Testis (tissue), 3 donors: ENCODE measurements around the gene GLRA3. TPM values are rescaled to one million over a fixed set of nuclear protein-coding genes. Genes with fewer than 3 reads are reported as not detected.

Experiments
- DNase-seq: peaks from one replicate; pipeline ENCODE4 v3.0.0-alpha.2; 2019
- H3K27ac ChIP-seq, 2 donors: fragments of 200-600 bp; sonication (generic); one replicate each; pipeline ENCODE4 v1.5.1; 2019
- H3K27me3 ChIP-seq: fragments of 200-600 bp; sonication (generic); one replicate; pipeline ENCODE4 v1.5.1; 2019
- H3K36me3 ChIP-seq: fragments of 200-600 bp; sonication (generic); one replicate; pipeline ENCODE4 v1.5.1; 2017; ENCODE audit warnings: low read depth; ENCODE audit errors: missing control alignments
- H3K4me1 ChIP-seq: fragments of 200-600 bp; sonication (generic); one replicate; pipeline ENCODE4 v1.5.1; 2019
- H3K4me3 ChIP-seq, 2 donors: fragments of 200-600 bp; sonication (generic); one replicate each; pipeline ENCODE4 v1.5.1; 2017 to 2019
- H3K9me3 ChIP-seq: fragments of 200-600 bp; sonication (generic); one replicate; pipeline ENCODE4 v1.5.1; 2017
- POLR2A ChIP-seq: fragments of 450-650 bp; IDR thresholded peaks from one replicate; pipeline ENCODE4 v1.6.1; 2017; ENCODE audit warnings: antibody characterized with exemption, mild to moderate bottlenecking, moderate library complexity
- WGBS, 2 donors: methylation state at CpG; one replicate each; pipeline ENCODE4 v1.1.5; 2018; 5-methylcytosine and 5-hydroxymethylcytosine counted together
- intact Hi-C: fragments of 100-400 bp; cut with DNase I; formaldehyde crosslinking; loops from one replicate; pipeline ENCODE4 v1.15.1; 2023; ENCODE audit warnings: low total_unique reads
- polyA plus RNA-seq: library from polyadenylated mRNA; stranded (reverse); fragments of 350-450 nt; fragmentation: Illumina TruSeq; extraction: RNeasy Lipid Tissue Mini Kit (QIAGEN cat#74804); gene quantifications from one replicate; pipeline ENCODE4 v1.2.3, GENCODE V29; 2014; ENCODE audit warnings: low read depth, low replicate concordance; ENCODE audit not compliant: insufficient read depth
- total RNA-seq, 2 donors: library from RNA; depleted of rRNA; stranded (reverse); fragments of >200 nt; gene quantifications; one replicate each; pipeline ENCODE4 v1.2.3, GENCODE V29; 2016
- TF ChIP-seq, protein P1 (sequence below), 3 experiments: fragments of 450-650 bp in 2 of 3; fragments of 200-600 bp in 1 of 3; sonication (generic) in 1 of 3; IDR thresholded peaks; one replicate each; pipeline ENCODE4 v1.5.1; 2016 to 2019; ENCODE audit warnings: antibody characterized with exemption in 3 of 3, mild to moderate bottlenecking in 2 of 3, moderate library complexity in 1 of 3

The GLRA3 gene
- total and polyA plus RNA-seq, 3 donors from 2014 or later: 1.2 to 1.3 (median 1.3) TPM

DNA sequence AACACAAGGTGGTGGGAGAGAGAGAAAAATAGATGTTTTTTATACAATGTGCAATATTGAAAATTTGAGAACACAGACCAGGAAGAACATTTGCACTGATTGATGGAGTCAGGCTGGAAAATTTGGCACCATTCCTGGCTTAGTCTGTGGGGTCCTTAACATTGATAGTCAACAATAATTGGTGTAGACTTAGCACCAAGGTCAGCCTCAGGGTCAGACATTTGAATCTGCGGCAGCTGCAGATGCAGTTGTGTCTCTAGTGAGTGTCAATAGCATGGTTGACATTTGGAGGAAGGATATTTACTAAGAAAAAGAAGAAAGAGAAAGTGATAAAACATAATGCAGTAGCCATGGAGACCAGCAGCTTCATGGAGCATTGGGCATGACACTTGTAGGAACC lies 31.5 kb upstream of the GLRA3 start:
- DNase-seq: no peak
- no peak overlapping the region for H3K27ac ChIP-seq
- H3K4me3 ChIP-seq: no peak overlapping the region
- H3K9me3 ChIP-seq: no peaks in the 10 kb centered on the region
- H3K36me3 ChIP-seq: no peaks in the 10 kb centered on the region
- 35 to 50% methylated on average over 1 of the region's 1 CpG for WGBS, 2 donors
- no peaks in the 10 kb centered on the region for H3K27me3 ChIP-seq
- intact Hi-C loops: no loop called here
- H3K4me1 ChIP-seq: peaks cover 7% of the 10 kb centered on the region
- no peak for TF ChIP-seq POLR2A

DNA sequence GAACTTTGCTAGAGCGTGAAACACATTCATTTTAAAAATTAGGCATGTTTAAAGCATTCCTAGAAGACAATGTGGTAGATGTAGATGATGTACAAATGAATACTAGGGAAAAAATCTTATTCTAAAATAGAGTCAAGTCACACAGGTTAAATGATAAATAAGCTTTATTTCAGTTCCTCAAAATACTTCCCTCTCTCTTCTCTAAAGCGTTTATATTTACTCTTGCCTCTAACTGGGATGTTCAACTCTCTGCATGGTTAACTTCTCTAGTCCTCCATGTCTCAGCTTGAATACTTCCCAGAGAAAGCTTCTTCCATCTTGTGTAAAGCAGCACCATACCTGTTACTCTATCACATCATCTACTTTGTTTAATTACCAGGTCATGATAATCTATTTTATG lies 30.9 kb upstream of the GLRA3 start:
- TF ChIP-seq, protein P1, sequence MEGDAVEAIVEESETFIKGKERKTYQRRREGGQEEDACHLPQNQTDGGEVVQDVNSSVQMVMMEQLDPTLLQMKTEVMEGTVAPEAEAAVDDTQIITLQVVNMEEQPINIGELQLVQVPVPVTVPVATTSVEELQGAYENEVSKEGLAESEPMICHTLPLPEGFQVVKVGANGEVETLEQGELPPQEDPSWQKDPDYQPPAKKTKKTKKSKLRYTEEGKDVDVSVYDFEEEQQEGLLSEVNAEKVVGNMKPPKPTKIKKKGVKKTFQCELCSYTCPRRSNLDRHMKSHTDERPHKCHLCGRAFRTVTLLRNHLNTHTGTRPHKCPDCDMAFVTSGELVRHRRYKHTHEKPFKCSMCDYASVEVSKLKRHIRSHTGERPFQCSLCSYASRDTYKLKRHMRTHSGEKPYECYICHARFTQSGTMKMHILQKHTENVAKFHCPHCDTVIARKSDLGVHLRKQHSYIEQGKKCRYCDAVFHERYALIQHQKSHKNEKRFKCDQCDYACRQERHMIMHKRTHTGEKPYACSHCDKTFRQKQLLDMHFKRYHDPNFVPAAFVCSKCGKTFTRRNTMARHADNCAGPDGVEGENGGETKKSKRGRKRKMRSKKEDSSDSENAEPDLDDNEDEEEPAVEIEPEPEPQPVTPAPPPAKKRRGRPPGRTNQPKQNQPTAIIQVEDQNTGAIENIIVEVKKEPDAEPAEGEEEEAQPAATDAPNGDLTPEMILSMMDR (IDR thresholded peaks at IDR 0.05): no peak
- TF ChIP-seq POLR2A: no peak

DNA sequence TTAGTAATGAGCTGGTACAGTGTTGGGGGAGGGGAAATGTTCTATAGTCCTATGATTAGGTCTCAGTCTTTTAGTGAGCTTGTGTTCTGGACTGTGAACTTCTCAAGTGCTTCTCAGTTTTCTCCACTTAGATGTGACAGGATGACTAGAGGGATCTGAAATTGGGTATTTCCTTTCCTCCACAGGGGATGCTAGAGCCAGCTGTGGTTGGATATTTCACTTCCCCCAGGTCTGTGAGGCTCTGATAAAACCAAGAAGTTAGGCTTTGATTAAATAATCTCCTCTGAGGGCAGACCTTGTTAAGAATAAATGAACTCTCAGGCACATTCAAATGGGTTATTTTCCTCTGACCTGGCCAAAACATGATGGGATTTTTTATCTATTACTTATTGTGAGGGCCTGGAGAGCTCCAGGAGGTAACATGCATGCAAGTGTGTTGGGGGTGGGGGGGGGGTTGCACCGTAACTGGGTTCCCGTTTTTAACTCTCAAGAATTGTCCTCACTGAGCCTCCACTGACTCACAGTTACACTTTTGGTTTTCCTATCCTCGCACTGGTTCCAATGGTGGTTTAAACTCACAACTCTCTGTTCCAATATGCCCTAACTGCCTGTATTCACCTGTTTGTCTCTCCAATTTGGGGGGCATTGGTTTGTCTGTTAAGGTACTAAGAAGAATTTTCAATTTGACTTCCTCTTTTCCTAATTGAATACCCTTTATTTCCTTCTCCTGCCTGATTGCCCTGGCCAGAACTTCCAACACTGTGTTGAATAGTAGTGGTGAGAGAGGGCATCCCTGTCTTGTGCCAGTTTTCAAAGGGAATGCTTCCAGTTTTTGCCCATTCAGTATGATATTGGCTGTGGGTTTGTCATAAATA lies 28.1 kb upstream of the GLRA3 start:
- intact Hi-C loops: no loop called here
- Histone ChIP-seq H3K27ac (no peak overlapping the region), H3K4me1 (peaks cover 7% of the 10 kb centered on the region), H3K9me3 (no peaks in the 10 kb centered on the region), H3K36me3 (no peaks in the 10 kb centered on the region), H3K27me3 (no peaks in the 10 kb centered on the region), H3K4me3 (no peak overlapping the region)
- no peak for DNase-seq
- WGBS, 2 donors: 57 to 66% methylated on average over 3 of the region's 3 CpGs
- TF ChIP-seq POLR2A: no peak
- TF ChIP-seq, protein P1 (IDR thresholded peaks at IDR 0.05): no peak

More for the DNA sequence above, 30.9 kb upstream of the GLRA3 start:
- Histone ChIP-seq H3K27me3 (no peaks in the 10 kb centered on the region), H3K9me3 (no peaks in the 10 kb centered on the region), H3K4me1 (peaks cover 7% of the 10 kb centered on the region), H3K4me3 (no peak overlapping the region), H3K36me3 (no peaks in the 10 kb centered on the region), H3K27ac (no peak overlapping the region)
- no peak for DNase-seq
- intact Hi-C loops: no loop called here
- 62 to 68% methylated on average over 2 of the region's 2 CpGs for WGBS, 2 donors

DNA sequence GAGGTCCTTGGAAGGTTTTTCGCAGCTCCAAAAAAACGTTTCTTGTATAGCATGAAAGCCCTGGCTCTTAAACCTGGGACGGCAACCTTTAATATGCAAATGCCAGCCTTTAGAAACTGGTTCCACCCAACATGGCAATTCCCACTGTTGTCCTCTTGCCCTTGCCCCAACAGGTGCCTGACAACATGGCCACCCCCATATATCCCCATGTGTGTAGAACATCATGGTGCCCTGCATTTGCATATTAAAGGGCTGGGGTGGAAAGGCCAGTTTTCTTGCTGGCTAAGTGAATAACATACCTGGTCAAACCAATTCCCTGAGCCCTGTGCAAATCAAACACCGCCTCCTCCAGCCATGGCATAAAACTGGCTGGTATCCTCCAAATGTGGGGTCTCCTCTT lies 26.0 kb upstream of the GLRA3 start:
- Histone ChIP-seq H3K9me3 (no peaks in the 10 kb centered on the region), H3K27ac (no peak overlapping the region), H3K27me3 (no peaks in the 10 kb centered on the region), H3K4me1 (no peaks in the 10 kb centered on the region), H3K36me3 (no peaks in the 10 kb centered on the region), H3K4me3 (no peak overlapping the region)
- DNase-seq: no peak
- intact Hi-C loops: no loop called here
- TF ChIP-seq, protein P1 (IDR thresholded peaks at IDR 0.05): no peak
- TF ChIP-seq POLR2A: no peak
- 52 to 61% methylated on average over 4 of the region's 4 CpGs for WGBS, 2 donors

DNA sequence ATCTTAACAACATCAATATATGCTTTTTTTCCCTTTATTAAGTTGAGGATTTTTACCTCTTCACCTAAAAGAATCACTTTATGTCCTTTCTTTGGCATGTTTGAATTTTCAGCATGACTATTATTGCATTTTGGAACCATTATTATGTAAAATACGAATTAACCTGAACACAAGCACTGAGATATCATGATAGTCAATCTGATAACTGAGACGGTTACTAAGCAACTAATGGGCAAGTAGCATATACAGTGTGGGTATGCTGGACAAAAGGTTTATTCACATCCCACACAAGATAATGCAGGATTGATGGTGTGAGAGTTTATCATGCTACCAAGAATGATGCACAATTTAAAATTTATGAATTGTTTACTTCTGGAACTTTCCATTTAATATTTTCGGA lies 24.6 kb upstream of the GLRA3 start:
- Histone ChIP-seq H3K27me3 (no peaks in the 10 kb centered on the region), H3K27ac (no peak overlapping the region), H3K36me3 (no peaks in the 10 kb centered on the region), H3K4me1 (no peaks in the 10 kb centered on the region), H3K4me3 (no peak overlapping the region), H3K9me3 (no peaks in the 10 kb centered on the region)
- WGBS, 2 donors: 76 to 84% methylated on average over 3 of the region's 3 CpGs
- intact Hi-C loops: no loop called here
- DNase-seq: no peak
- no peak for TF ChIP-seq POLR2A
- TF ChIP-seq, protein P1 (IDR thresholded peaks at IDR 0.05): no peak
